ENCODE data around the gene NECTIN2. TPM values are rescaled to one million over a fixed set of nuclear protein-coding genes. Genes with fewer than 3 reads are reported as not detected.
"Not testable (repeated sequence)": the region's sequence is repeated elsewhere in the genome, so short reads cannot be mapped to it uniquely, and the experiment has no call there.

Gene NECTIN2
- total RNA-seq, 2 experiments from 2014 or later, result 1.8 to 1.9 TPM

DNA sequence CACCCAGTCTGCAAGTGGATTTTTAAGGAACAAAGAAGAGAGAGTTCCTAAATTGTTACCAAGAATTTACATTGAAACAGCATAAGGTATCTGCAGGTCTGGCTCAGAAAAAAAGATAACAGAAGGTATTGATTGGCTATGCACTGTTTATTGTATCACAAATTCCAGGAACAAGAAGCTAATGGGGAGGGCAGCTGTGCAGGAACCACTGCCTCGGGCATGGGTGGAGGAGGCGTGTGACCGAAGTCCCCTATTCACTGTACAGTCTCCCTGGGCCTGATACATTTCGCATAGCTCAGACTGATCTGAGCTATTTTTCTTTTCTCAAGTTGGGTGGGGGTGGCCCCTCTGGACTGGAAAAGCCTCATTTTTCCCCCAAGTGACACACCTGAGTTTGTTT, 11.7 kb downstream of the NECTIN2 start:
- Histone ChIP-seq H3K4me1 (ENCODE audit: insufficient read depth, low read length) (peaks cover 3% of the 10 kb centered on the region), H3K9me3 (ENCODE audit: control insufficient read depth in 1 of 2, insufficient read depth in 1 of 2, low read length in 2 of 2) (peaks cover 0 to 7% of the 10 kb centered on the region in 2 experiments), H3K27me3 (ENCODE audit: control insufficient read depth in 1 of 2, insufficient read depth in 2 of 2, low read length in 2 of 2) (no peaks in the 10 kb centered on the region), H3K4me3 (ENCODE audit: low read length) (no peak overlapping the region), H3K27ac (ENCODE audit: low read depth in 1 of 2, low read length in 2 of 2) (no peak overlapping the region), H3K36me3 (ENCODE audit: insufficient read depth, low read length) (no peaks in the 10 kb centered on the region)
- Mint-ChIP-seq H3K9me3 (no peaks in the 10 kb centered on the region), H3K27me3 (no peaks in the 10 kb centered on the region), H3K36me3 (ENCODE audit: low read depth) (no peaks in the 10 kb centered on the region), H3K27ac (no peak overlapping the region), H3K4me1 (ENCODE audit: low read depth) (no peaks in the 10 kb centered on the region), H3K4me3 (no peak overlapping the region)
- DNase-seq (no peak), ATAC-seq (ENCODE audit: poor library complexity) (no peak)
- POLR2A ChIA-PET, result no interaction called here
- CTCF ChIA-PET, result no interaction called here
- intact Hi-C loops (cut with DNase I, micrococcal nuclease), result no loop called here
- TF ChIP-seq, protein P1, sequence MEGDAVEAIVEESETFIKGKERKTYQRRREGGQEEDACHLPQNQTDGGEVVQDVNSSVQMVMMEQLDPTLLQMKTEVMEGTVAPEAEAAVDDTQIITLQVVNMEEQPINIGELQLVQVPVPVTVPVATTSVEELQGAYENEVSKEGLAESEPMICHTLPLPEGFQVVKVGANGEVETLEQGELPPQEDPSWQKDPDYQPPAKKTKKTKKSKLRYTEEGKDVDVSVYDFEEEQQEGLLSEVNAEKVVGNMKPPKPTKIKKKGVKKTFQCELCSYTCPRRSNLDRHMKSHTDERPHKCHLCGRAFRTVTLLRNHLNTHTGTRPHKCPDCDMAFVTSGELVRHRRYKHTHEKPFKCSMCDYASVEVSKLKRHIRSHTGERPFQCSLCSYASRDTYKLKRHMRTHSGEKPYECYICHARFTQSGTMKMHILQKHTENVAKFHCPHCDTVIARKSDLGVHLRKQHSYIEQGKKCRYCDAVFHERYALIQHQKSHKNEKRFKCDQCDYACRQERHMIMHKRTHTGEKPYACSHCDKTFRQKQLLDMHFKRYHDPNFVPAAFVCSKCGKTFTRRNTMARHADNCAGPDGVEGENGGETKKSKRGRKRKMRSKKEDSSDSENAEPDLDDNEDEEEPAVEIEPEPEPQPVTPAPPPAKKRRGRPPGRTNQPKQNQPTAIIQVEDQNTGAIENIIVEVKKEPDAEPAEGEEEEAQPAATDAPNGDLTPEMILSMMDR (IDR thresholded peaks at IDR 0.05), result no peak

DNA sequence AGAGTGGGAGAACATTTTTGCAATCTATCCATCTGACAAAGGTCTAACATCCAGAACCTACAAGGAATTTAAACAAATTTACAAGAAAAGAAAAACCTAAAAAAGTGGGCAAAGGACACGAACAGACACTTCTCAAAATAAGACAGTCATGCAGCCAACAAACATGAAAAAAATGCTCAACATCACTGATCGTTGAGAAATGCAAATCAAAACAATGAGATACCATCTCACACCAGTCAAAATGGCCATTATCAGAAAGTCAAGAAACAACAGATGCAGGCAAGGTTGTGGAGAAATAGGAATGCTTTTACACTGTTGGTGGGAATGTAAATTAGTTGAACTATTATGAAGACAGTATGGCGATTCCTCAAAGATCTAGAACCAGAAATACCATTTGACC, 15.5 kb downstream of the NECTIN2 start:
- H3K9me3 ChIP-seq (ENCODE audit: control insufficient read depth in 1 of 2, insufficient read depth in 1 of 2, low read length in 2 of 2); intact Hi-C loops (cut with DNase I, micrococcal nuclease); H3K27me3 Mint-ChIP-seq; CTCF ChIA-PET; H3K4me1 ChIP-seq (ENCODE audit: insufficient read depth, low read length); DNase-seq; H3K27ac ChIP-seq (ENCODE audit: low read depth in 1 of 2, low read length in 2 of 2); H3K4me3 Mint-ChIP-seq; H3K4me3 ChIP-seq (ENCODE audit: low read length); H3K9me3 Mint-ChIP-seq; H3K36me3 ChIP-seq (ENCODE audit: insufficient read depth, low read length); H3K27ac Mint-ChIP-seq; ATAC-seq (ENCODE audit: poor library complexity); H3K36me3 Mint-ChIP-seq (ENCODE audit: low read depth); POLR2A ChIA-PET; H3K4me1 Mint-ChIP-seq (ENCODE audit: low read depth); H3K27me3 ChIP-seq (ENCODE audit: control insufficient read depth in 1 of 2, insufficient read depth in 2 of 2, low read length in 2 of 2): not testable (repeated sequence)

DNA sequence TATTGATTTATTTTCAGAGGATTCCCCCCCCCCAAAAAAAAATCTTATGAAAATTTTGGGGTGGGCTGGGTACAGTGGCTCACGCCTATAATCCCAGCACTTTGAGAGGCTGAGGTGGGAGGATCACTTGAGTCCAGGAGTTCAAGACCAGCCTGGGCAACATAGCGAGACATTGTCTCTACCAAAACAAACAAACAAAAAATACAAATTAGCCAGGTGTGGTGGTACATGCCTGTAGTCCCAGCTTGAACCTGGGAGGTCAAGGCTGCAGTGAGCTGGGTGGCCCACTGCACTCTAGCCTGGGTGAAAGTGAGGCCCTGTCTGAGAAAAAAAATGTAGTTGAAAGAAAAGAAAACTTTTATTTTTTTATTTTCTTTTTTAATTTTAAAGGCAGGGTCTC, 17.9 kb downstream of the NECTIN2 start:
- Mint-ChIP-seq H3K27me3 (no peaks in the 10 kb centered on the region), H3K27ac (no peak overlapping the region), H3K36me3 (ENCODE audit: low read depth) (no peaks in the 10 kb centered on the region), H3K9me3 (no peaks in the 10 kb centered on the region), H3K4me1 (ENCODE audit: low read depth) (no peaks in the 10 kb centered on the region), H3K4me3 (no peak overlapping the region)
- H3K9me3 ChIP-seq (ENCODE audit: control insufficient read depth in 1 of 2, insufficient read depth in 1 of 2, low read length in 2 of 2), result peaks cover 0 to 7% of the 10 kb centered on the region in 2 experiments
- no peaks in the 10 kb centered on the region for H3K36me3 ChIP-seq (ENCODE audit: insufficient read depth, low read length)
- H3K27me3 ChIP-seq (ENCODE audit: control insufficient read depth in 1 of 2, insufficient read depth in 2 of 2, low read length in 2 of 2), result no peaks in the 10 kb centered on the region
- TF ChIP-seq, protein P1 (IDR thresholded peaks at IDR 0.05), result no peak
- H3K4me1 ChIP-seq (ENCODE audit: insufficient read depth, low read length), result no peaks in the 10 kb centered on the region
- ATAC-seq (ENCODE audit: poor library complexity) (no peak), DNase-seq (no peak)
- intact Hi-C loops (cut with DNase I, micrococcal nuclease), result no loop called here
- ChIA-PET CTCF (no interaction called here), POLR2A (no interaction called here)
- no peak overlapping the region for H3K4me3 ChIP-seq (ENCODE audit: low read length)
- H3K27ac ChIP-seq (ENCODE audit: low read depth in 1 of 2, low read length in 2 of 2), result no peak overlapping the region

DNA sequence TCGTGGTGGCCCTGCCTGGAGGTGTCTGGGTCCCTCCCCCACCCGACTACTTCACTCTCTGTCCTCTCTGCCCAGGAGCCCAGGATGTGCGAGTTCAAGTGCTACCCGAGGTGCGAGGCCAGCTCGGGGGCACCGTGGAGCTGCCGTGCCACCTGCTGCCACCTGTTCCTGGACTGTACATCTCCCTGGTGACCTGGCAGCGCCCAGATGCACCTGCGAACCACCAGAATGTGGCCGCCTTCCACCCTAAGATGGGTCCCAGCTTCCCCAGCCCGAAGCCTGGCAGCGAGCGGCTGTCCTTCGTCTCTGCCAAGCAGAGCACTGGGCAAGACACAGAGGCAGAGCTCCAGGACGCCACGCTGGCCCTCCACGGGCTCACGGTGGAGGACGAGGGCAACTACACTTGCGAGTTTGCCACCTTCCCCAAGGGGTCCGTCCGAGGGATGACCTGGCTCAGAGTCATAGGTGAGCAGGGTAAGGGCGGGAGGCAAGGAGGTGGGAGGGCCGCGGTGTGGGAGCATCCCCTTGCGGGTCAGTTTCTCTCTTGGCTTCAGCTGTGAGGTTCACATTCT, 19.2 kb downstream of the NECTIN2 start:
- intact Hi-C loops (cut with DNase I, micrococcal nuclease), result no loop called here

More for the DNA sequence above, 19.2 kb downstream of the NECTIN2 start:
- no peak overlapping the region for H3K4me3 ChIP-seq (ENCODE audit: low read length)
- no peak overlapping the region for H3K27ac ChIP-seq (ENCODE audit: low read depth in 1 of 2, low read length in 2 of 2)
- ChIA-PET CTCF (no interaction called here), POLR2A (no interaction called here)
- ATAC-seq (ENCODE audit: poor library complexity) (no peak), DNase-seq (no peak)
- H3K4me3 Mint-ChIP-seq, result no peak overlapping the region
- no peaks in the 10 kb centered on the region for H3K9me3 Mint-ChIP-seq
- H3K36me3 ChIP-seq (ENCODE audit: insufficient read depth, low read length), result no peaks in the 10 kb centered on the region
- no peaks in the 10 kb centered on the region for H3K4me1 ChIP-seq (ENCODE audit: insufficient read depth, low read length)
- TF ChIP-seq, protein P1 (IDR thresholded peaks at IDR 0.05), result no peak
- H3K27me3 Mint-ChIP-seq, result no peaks in the 10 kb centered on the region
- H3K4me1 Mint-ChIP-seq (ENCODE audit: low read depth), result no peaks in the 10 kb centered on the region
- no peaks in the 10 kb centered on the region for H3K36me3 Mint-ChIP-seq (ENCODE audit: low read depth)
- H3K9me3 ChIP-seq (ENCODE audit: control insufficient read depth in 1 of 2, insufficient read depth in 1 of 2, low read length in 2 of 2), result peaks cover 0 to 7% of the 10 kb centered on the region in 2 experiments
- H3K27me3 ChIP-seq (ENCODE audit: control insufficient read depth in 1 of 2, insufficient read depth in 2 of 2, low read length in 2 of 2), result no peaks in the 10 kb centered on the region
- H3K27ac Mint-ChIP-seq, result no peak overlapping the region

Measured in CD4-positive, alpha-beta T cell (primary cell).